H9 (cell line): ENCODE measurements around the gene UBE3B. TPM values are rescaled to one million over a fixed set of nuclear protein-coding genes. Genes with fewer than 3 reads are reported as not detected.

ENCODE experiments used
- DNase-seq: peaks from one replicate; pipeline ENCODE4 v3.0.0-alpha.2; 2017
- H2AFZ ChIP-seq: one replicate; pipeline ENCODE4 v1.6.1; 2013; ENCODE audit warnings: mild to moderate bottlenecking, low read length, control low read depth, moderate library complexity
- H2AK5ac ChIP-seq: 2 replicates; pipeline ENCODE4 v1.6.1; 2013; ENCODE audit warnings: low read length, control low read depth, mixed read lengths; ENCODE audit not compliant: insufficient read length
- H2BK120ac ChIP-seq: one replicate; pipeline ENCODE4 v1.6.1; 2013; ENCODE audit warnings: low read depth, mild to moderate bottlenecking, low read length, control low read depth, inconsistent platforms; ENCODE audit not compliant: poor library complexity, severe bottlenecking
- H2BK12ac ChIP-seq: 2 replicates; pipeline ENCODE4 v1.6.1; 2013; ENCODE audit warnings: low read length, control low read depth, mixed read lengths, low read depth; ENCODE audit not compliant: insufficient read length
- H2BK15ac ChIP-seq: 2 replicates; pipeline ENCODE4 v1.6.1; 2013; ENCODE audit warnings: low read depth, low read length, control low read depth
- H2BK20ac ChIP-seq: one replicate; pipeline ENCODE4 v1.6.1; 2013; ENCODE audit warnings: low read depth, mild to moderate bottlenecking, low read length, control low read depth, inconsistent platforms; ENCODE audit not compliant: poor library complexity, severe bottlenecking
- H2BK5ac ChIP-seq: 2 replicates; pipeline ENCODE4 v1.6.1; 2013; ENCODE audit warnings: low read length, control low read depth, mixed read lengths; ENCODE audit not compliant: insufficient read length
- H3K14ac ChIP-seq: 2 replicates; pipeline ENCODE4 v1.6.1; 2013; ENCODE audit warnings: low read length, control low read depth; ENCODE audit not compliant: insufficient read depth
- H3K18ac ChIP-seq: 2 replicates; pipeline ENCODE4 v1.6.1; 2013; ENCODE audit warnings: low read depth, mild to moderate bottlenecking, mixed read lengths, low read length, control low read depth; ENCODE audit not compliant: insufficient read length
- H3K23ac ChIP-seq: 2 replicates; pipeline ENCODE4 v1.6.1; 2013; ENCODE audit warnings: low read length, control low read depth, mixed read lengths, low read depth; ENCODE audit not compliant: insufficient read length
- H3K23me2 ChIP-seq: 2 replicates; pipeline ENCODE4 v1.6.1; 2013; ENCODE audit warnings: low read depth, mild to moderate bottlenecking, mixed read lengths, low read length, control low read depth; ENCODE audit not compliant: insufficient read length, poor library complexity, severe bottlenecking
- H3K27ac ChIP-seq: 2 replicates; pipeline ENCODE4 v1.5.1; 2013; ENCODE audit warnings: low read length, control low read depth, mixed read lengths, low read depth; ENCODE audit not compliant: insufficient read length
- H3K27me3 ChIP-seq: 2 replicates; pipeline ENCODE4 v1.6.1; 2013; ENCODE audit warnings: low read length, control low read depth, inconsistent platforms; ENCODE audit not compliant: insufficient read depth
- H3K4ac ChIP-seq: 2 replicates; pipeline ENCODE4 v1.6.1; 2013; ENCODE audit warnings: low read depth, mild to moderate bottlenecking, control low read depth, inconsistent platforms, low read length, moderate library complexity
- H3K4me1 ChIP-seq: 2 replicates; pipeline ENCODE4 v1.6.1; 2013; ENCODE audit warnings: low read length, control low read depth, inconsistent platforms; ENCODE audit not compliant: insufficient read depth
- H3K4me2 ChIP-seq: 2 replicates; pipeline ENCODE4 v1.6.1; 2013; ENCODE audit warnings: low read length, control low read depth, mixed read lengths; ENCODE audit not compliant: insufficient read length, insufficient read depth
- H3K56ac ChIP-seq: 2 replicates; pipeline ENCODE4 v1.6.1; 2013; ENCODE audit warnings: low read depth, mild to moderate bottlenecking, mixed read lengths, low read length, control low read depth; ENCODE audit not compliant: insufficient read length
- H3K79me1 ChIP-seq: 2 replicates; pipeline ENCODE4 v1.6.1; 2013; ENCODE audit warnings: low read depth, mild to moderate bottlenecking, moderate library complexity, low read length, control low read depth, inconsistent platforms; ENCODE audit not compliant: insufficient read depth, poor library complexity, severe bottlenecking
- H3K79me2 ChIP-seq: 2 replicates; pipeline ENCODE4 v1.6.1; 2013; ENCODE audit warnings: low read length, control low read depth, inconsistent platforms; ENCODE audit not compliant: insufficient read depth
- H3K9ac ChIP-seq: 2 replicates; pipeline ENCODE4 v1.6.1; 2013; ENCODE audit warnings: low read length, control low read depth, mixed read lengths; ENCODE audit not compliant: insufficient read length; ENCODE audit errors: extremely low read depth
- H3K9me3 ChIP-seq: one replicate; pipeline ENCODE4 v1.6.1; 2013; ENCODE audit warnings: low read depth, low read length, inconsistent platforms; ENCODE audit not compliant: control insufficient read depth
- H3T11ph ChIP-seq: one replicate; pipeline ENCODE4 v1.6.1; 2013; ENCODE audit warnings: mild to moderate bottlenecking, low read length, control low read depth, inconsistent platforms
- H4K20me1 ChIP-seq: one replicate; pipeline ENCODE4 v1.6.1; 2013; ENCODE audit not compliant: control insufficient read depth, insufficient read length, insufficient read depth
- H4K5ac ChIP-seq: 2 replicates; pipeline ENCODE4 v1.6.1; 2013; ENCODE audit warnings: low read depth, mild to moderate bottlenecking, mixed read lengths, low read length, control low read depth; ENCODE audit not compliant: insufficient read length
- H4K8ac ChIP-seq: replicated peaks from 2 replicates; pipeline ENCODE4 v1.6.1; 2013; ENCODE audit warnings: low read length, control low read depth, mixed read lengths, low read depth; ENCODE audit not compliant: insufficient read length
- H4K91ac ChIP-seq: 2 replicates; pipeline ENCODE4 v1.6.1; 2013; ENCODE audit warnings: low read depth, mild to moderate bottlenecking, moderate library complexity, mixed read lengths, low read length, control low read depth; ENCODE audit not compliant: insufficient read length
- H3K27ac Mint-ChIP-seq, 3 experiments: 2 replicates in 2 of 3; 3 replicates in 1 of 3; pipeline ENCODE4 v1.8.0; 2020 to 2021; ENCODE audit warnings: mixed read lengths in 3 of 3, mild to moderate bottlenecking in 1 of 3, moderate library complexity in 1 of 3
- H3K27me3 Mint-ChIP-seq: 2 replicates; pipeline ENCODE4 v1.8.0; 2021; ENCODE audit warnings: low read depth, mild to moderate bottlenecking, moderate library complexity, mixed read lengths
- H3K36me3 Mint-ChIP-seq, 3 experiments: 2 replicates in 2 of 3; 3 replicates in 1 of 3; pipeline ENCODE4 v1.8.0; 2020 to 2021; ENCODE audit warnings: low read depth in 3 of 3, mixed read lengths in 3 of 3; ENCODE audit not compliant: insufficient read depth in 1 of 3
- H3K4me1 Mint-ChIP-seq, 2 experiments: 2 replicates each; pipeline ENCODE4 v1.8.0; 2020; ENCODE audit warnings: mixed read lengths in 2 of 2
- H3K4me3 Mint-ChIP-seq, 2 experiments: 2 replicates in 1 of 2; 3 replicates in 1 of 2; pipeline ENCODE4 v1.8.0; 2020 to 2021; ENCODE audit warnings: mild to moderate bottlenecking in 2 of 2, mixed read lengths in 2 of 2, moderate library complexity in 1 of 2
- H3K9me3 Mint-ChIP-seq, 2 experiments: 2 replicates in 1 of 2; 3 replicates in 1 of 2; pipeline ENCODE4 v1.8.0; 2020; ENCODE audit warnings: mild to moderate bottlenecking in 2 of 2, mixed read lengths in 2 of 2, moderate library complexity in 1 of 2
- CTCF ChIP-seq: fragments of 200-600 bp; sonication (generic); conservative IDR thresholded peaks from 3 replicates; pipeline ENCODE4 v1.8.0; 2021; ENCODE audit warnings: antibody characterized with exemption, mild to moderate bottlenecking
- WGBS: extraction: QIAGEN DNeasy Blood & Tissue Kit; methylation state at CpG from one replicate; pipeline ENCODE4 v1.1.7; 2013; ENCODE audit warnings: missing lambda C conversion rate, low lambda C conversion rate, mixed read lengths; ENCODE audit not compliant: insufficient read length; ENCODE audit errors: extremely low coverage; 5-methylcytosine and 5-hydroxymethylcytosine counted together
- total RNA-seq: library from RNA; stranded (reverse); gene quantifications from 2 replicates; pipeline ENCODE4 v1.2.1, GENCODE V29; 2021

UBE3B gene
- total RNA-seq, 1 experiment from 2014 or later, result 24.2 TPM

- no peak overlapping the region for H3K9ac ChIP-seq
- no peak overlapping the region for H2BK5ac ChIP-seq
- H3K27me3 ChIP-seq, result no peaks in the 10 kb centered on the region
- no peak overlapping the region for H3T11ph ChIP-seq
- H2AK5ac ChIP-seq, result no peak overlapping the region
- no peaks in the 10 kb centered on the region for H3K27me3 Mint-ChIP-seq
- no peak for DNase-seq
- H3K4ac ChIP-seq, result no peak overlapping the region
- no peak overlapping the region for H4K91ac ChIP-seq
- H3K9me3 Mint-ChIP-seq, result no peaks in the 10 kb centered on the region
- H3K79me1 ChIP-seq, result no peaks in the 10 kb centered on the region
- no peak overlapping the region for H4K8ac ChIP-seq
- H3K4me1 Mint-ChIP-seq, result peaks cover 9 to 11% of the 10 kb centered on the region in 2 experiments
- no peak overlapping the region for H3K23ac ChIP-seq
- no peak overlapping the region for H3K14ac ChIP-seq
- peaks cover 6% of the 10 kb centered on the region; the same call in 1 of the 2 replicates for H3K4me1 ChIP-seq
- H3K23me2 ChIP-seq, result no peaks in the 10 kb centered on the region
- no peak overlapping the region for H3K18ac ChIP-seq
- H2BK20ac ChIP-seq, result no peak overlapping the region
- H4K5ac ChIP-seq, result no peak overlapping the region
- TF ChIP-seq CTCF, result no peak
- no peak overlapping the region for H3K56ac ChIP-seq
- H3K4me2 ChIP-seq, result no peak overlapping the region
- H3K9me3 ChIP-seq, result no peaks in the 10 kb centered on the region
- H3K27ac Mint-ChIP-seq, result peak overlapping the region in 1 of 3 experiments; percentile 53; a peak in 2 of 7 replicates
- no peak overlapping the region for H3K27ac ChIP-seq
- H3K36me3 Mint-ChIP-seq, result peaks cover 7 to 61% (median 58%) of the 10 kb centered on the region in 3 experiments; a peak in 6 of 7 replicates
- no peak overlapping the region for H2BK15ac ChIP-seq
- H3K4me3 Mint-ChIP-seq, result no peak overlapping the region
- WGBS, result no CpG with 5 or more reads among the region's 8 CpGs
- no peaks in the 10 kb centered on the region; the same call in 1 of the 2 replicates for H3K79me2 ChIP-seq
- H4K20me1 ChIP-seq, result no peaks in the 10 kb centered on the region
- no peak overlapping the region for H2BK12ac ChIP-seq
- H2AFZ ChIP-seq, result no peak overlapping the region
- H2BK120ac ChIP-seq, result no peak overlapping the region
Observed at GRCh38 chr12:109578330-109578927, 101.0 kb downstream of the UBE3B start.
